GM19452 (cell line): Measurements from ENCODE around the gene CDS1.
"Not testable (repeated sequence)": the region's sequence is repeated elsewhere in the genome, so short reads cannot be mapped to it uniquely, and the experiment has no call there.

Source experiments
- ATAC-seq: cut with Tn5 transposase; IDR thresholded peaks from one replicate; pipeline ENCODE4 v1.9.1; 2021; ENCODE audit not compliant: unreplicated experiment

The CDS1 gene

GRCh38 chr4:84669201-84669600 is 86.3 kb downstream of the CDS1 start:
- ATAC-seq: no peak

- ATAC-seq: no peak
Measured at GRCh38 chr4:84672177-84672576, 89.2 kb downstream of the CDS1 start.

GRCh38 chr4:84673475-84674240 is 90.7 kb downstream of the CDS1 start:
- ATAC-seq: no peak

- ATAC-seq: no peak
Measured at GRCh38 chr4:84677093-84677492, 94.2 kb downstream of the CDS1 start.

GRCh38 chr4:84677995-84678394 is 95.1 kb downstream of the CDS1 start:
- ATAC-seq: no peak

GRCh38 chr4:84678976-84679744 is 96.2 kb downstream of the CDS1 start:
- ATAC-seq: no peak

- ATAC-seq: no peak
Measured at GRCh38 chr4:84680956-84681355, 98.0 kb downstream of the CDS1 start.

- no peak for ATAC-seq
Measured at GRCh38 chr4:84681486-84682274, 98.8 kb downstream of the CDS1 start.

GRCh38 chr4:84682661-84683060 is 99.7 kb downstream of the CDS1 start:
- ATAC-seq: not testable (repeated sequence)

GRCh38 chr4:84683064-84683850 is 100.3 kb downstream of the CDS1 start:
- ATAC-seq: no peak

GRCh38 chr4:84684361-84684760 is 101.4 kb downstream of the CDS1 start:
- no peak for ATAC-seq

GRCh38 chr4:84685105-84685504 is 102.2 kb downstream of the CDS1 start:
- no peak for ATAC-seq

- ATAC-seq: no peak
Measured at GRCh38 chr4:84688605-84689004, 105.7 kb downstream of the CDS1 start.

- ATAC-seq: no peak
Measured at GRCh38 chr4:84689197-84689596, 106.3 kb downstream of the CDS1 start.

- no peak for ATAC-seq
Measured at GRCh38 chr4:84690481-84690880, 107.6 kb downstream of the CDS1 start.

- no peak for ATAC-seq
Measured at GRCh38 chr4:84691170-84691691, 108.3 kb downstream of the CDS1 start.

GRCh38 chr4:84691800-84692199 is 108.9 kb downstream of the CDS1 start:
- ATAC-seq: no peak

- no peak for ATAC-seq
Measured at GRCh38 chr4:84697159-84697558, 114.2 kb downstream of the CDS1 start.

GRCh38 chr4:84697615-84698201 is 114.8 kb downstream of the CDS1 start:
- ATAC-seq: no peak

- no peak for ATAC-seq
Measured at GRCh38 chr4:84699001-84699671, 116.2 kb downstream of the CDS1 start.
